ENCODE results near the gene HSPA4L.

Gene HSPA4L

DNA sequence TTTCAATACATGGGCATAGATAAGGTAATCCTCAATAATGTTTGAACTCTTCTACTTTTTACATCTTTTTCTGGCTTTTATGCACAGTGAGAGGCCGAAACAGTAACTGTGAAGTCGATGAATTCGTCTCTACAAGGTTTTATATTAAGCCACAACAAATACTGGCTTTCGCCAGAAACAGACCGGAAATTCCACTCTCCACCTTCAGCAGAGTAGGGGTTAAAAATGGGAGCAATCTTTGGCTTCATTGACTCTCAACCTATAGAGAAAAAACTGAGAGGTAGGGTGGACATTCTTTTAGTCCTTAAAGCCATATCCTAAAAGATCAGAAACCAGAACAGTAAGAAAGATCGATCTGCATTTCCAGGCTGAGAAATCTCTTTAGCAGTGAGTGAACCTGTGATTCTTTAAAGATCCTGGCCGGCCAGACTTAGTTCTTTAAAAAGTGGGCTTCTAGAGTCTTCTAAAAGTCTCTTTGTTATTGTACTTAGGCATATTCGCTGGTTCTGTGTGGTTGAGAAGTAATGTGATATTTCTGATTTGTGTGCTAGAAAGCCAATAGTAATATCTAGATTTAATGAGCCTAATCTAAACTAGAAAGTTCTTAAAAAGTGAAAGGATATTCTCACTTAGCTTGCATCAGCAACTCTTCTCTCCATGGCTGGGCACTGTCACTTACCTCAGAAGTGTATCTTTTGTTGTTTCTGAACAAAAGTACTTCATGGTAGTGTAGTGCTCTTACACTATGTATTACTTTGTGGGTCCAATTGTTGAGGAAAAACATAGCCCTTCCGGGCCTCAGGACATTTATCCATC lies 2.0 kb downstream of the HSPA4L start:
- no peak overlapping the region for H2AFZ ChIP-seq (ENCODE audit: low read length, unreplicated experiment)

DNA sequence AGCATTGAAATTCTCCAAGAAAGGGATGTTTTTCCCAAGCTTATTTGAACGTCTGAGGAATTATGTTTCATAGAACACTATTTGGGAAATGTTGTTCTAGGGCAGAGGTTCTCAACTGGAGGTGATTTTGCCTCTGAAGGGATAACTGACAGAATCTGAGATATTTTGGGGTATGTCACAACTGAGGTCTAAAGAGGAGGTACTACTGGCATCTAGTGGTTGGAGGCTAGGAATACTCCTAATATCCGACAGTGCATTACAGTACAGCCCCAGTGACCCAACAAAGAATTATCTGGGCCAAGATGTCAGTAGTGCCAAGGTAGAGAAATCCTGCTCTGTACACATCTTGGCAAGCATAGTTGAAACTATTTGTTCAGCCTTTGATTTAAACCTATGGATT lies 6.4 kb downstream of the HSPA4L start:
- Histone ChIP-seq H3K36me3 (ENCODE audit: insufficient read depth, low read length) (no peaks in the 10 kb centered on the region), H3K27ac (ENCODE audit: low read depth, low read length) (no peak overlapping the region), H3K79me2 (ENCODE audit: control insufficient read depth, insufficient read depth, low read length, unreplicated experiment) (no peaks in the 10 kb centered on the region), H3K4me3 (ENCODE audit: low read depth, low read length) (no peak overlapping the region), H3K27me3 (ENCODE audit: insufficient read depth, low read length) (no peaks in the 10 kb centered on the region), H3K4me1 (ENCODE audit: control insufficient read depth, insufficient read depth, low read length, unreplicated experiment) (peaks cover 6% of the 10 kb centered on the region), H2AFZ (ENCODE audit: low read length, unreplicated experiment) (no peak overlapping the region)

More for the DNA sequence above, 2.0 kb downstream of the HSPA4L start:
- Histone ChIP-seq H3K4me1 (ENCODE audit: control insufficient read depth, insufficient read depth, low read length, unreplicated experiment) (peaks cover 8% of the 10 kb centered on the region), H3K36me3 (ENCODE audit: insufficient read depth, low read length) (no peaks in the 10 kb centered on the region), H3K27ac (ENCODE audit: low read depth, low read length) (no peak overlapping the region), H3K4me3 (ENCODE audit: low read depth, low read length) (peak overlapping the region; percentile 96), H3K27me3 (ENCODE audit: insufficient read depth, low read length) (no peaks in the 10 kb centered on the region), H3K79me2 (ENCODE audit: control insufficient read depth, insufficient read depth, low read length, unreplicated experiment) (no peaks in the 10 kb centered on the region)

DNA sequence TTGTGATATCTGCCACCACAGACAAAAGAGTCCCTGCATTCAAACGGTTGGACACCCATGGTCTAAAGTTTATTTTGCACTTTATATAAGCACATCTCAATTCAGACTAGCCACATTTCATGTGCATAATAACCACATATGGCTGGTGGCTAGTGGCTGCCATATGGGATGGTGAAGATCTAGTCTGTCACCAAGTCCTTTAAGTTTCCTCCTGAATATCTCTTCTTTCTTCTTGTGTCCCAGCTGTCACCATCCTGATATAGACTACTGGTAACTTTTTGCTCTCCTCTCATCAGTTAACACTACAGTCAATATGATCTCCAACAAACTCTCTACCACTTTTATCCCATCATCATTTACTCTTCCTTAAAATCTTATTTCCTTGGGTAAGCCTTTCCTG lies 9.3 kb downstream of the HSPA4L start:
- H3K36me3 ChIP-seq (ENCODE audit: insufficient read depth, low read length) = 0 out of 2 replicates have a peak, but pooled peaks cover 2% of the 10 kb centered on the region
- no peak overlapping the region for H3K27ac ChIP-seq (ENCODE audit: low read depth, low read length)
- H3K79me2 ChIP-seq (ENCODE audit: control insufficient read depth, insufficient read depth, low read length, unreplicated experiment) = no peaks in the 10 kb centered on the region
- H3K27me3 ChIP-seq (ENCODE audit: insufficient read depth, low read length) = no peaks in the 10 kb centered on the region
- no peak overlapping the region for H3K4me3 ChIP-seq (ENCODE audit: low read depth, low read length)
- no peak overlapping the region for H2AFZ ChIP-seq (ENCODE audit: low read length, unreplicated experiment)
- no peaks in the 10 kb centered on the region for H3K4me1 ChIP-seq (ENCODE audit: control insufficient read depth, insufficient read depth, low read length, unreplicated experiment)

- H3K4me1 ChIP-seq (ENCODE audit: control insufficient read depth, insufficient read depth, low read length, unreplicated experiment) = no peaks in the 10 kb centered on the region
- no peaks in the 10 kb centered on the region for H3K79me2 ChIP-seq (ENCODE audit: control insufficient read depth, insufficient read depth, low read length, unreplicated experiment)
- H2AFZ ChIP-seq (ENCODE audit: low read length, unreplicated experiment) = no peak overlapping the region
- no peak overlapping the region for H3K4me3 ChIP-seq (ENCODE audit: low read depth, low read length)
- H3K36me3 ChIP-seq (ENCODE audit: insufficient read depth, low read length) = 0 out of 2 replicates have a peak, but pooled peaks cover 3% of the 10 kb centered on the region
- no peaks in the 10 kb centered on the region for H3K27me3 ChIP-seq (ENCODE audit: insufficient read depth, low read length)
- H3K27ac ChIP-seq (ENCODE audit: low read depth, low read length) = no peak overlapping the region
These were observed 11.4 kb downstream of the HSPA4L start for GRCh38 chr4:127793528-127793927.

DNA sequence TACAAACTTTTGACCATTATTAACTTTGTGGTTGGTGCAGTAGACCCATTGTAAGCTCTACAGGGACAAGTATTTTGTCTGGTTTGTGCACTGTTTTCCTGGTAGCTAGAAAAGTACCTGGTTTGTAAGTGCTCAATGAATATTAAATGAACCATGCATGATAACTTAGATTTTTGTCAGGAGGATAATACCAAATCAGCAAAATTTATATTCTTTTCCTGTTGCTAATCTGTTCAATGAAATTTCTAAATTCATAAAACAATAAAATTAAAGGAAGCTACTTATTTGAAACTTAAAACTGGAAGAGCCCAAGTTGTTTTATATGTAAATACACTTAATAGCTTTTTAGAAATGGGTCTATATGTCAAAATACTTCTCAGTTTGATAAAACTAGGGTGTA lies 17.6 kb downstream of the HSPA4L start:
- Histone ChIP-seq H3K27ac (ENCODE audit: low read depth, low read length) (no peak overlapping the region), H3K79me2 (ENCODE audit: control insufficient read depth, insufficient read depth, low read length, unreplicated experiment) (no peaks in the 10 kb centered on the region), H3K27me3 (ENCODE audit: insufficient read depth, low read length) (no peaks in the 10 kb centered on the region), H3K4me3 (ENCODE audit: low read depth, low read length) (no peak overlapping the region), H3K4me1 (ENCODE audit: control insufficient read depth, insufficient read depth, low read length, unreplicated experiment) (no peaks in the 10 kb centered on the region), H2AFZ (ENCODE audit: low read length, unreplicated experiment) (no peak overlapping the region), H3K36me3 (ENCODE audit: insufficient read depth, low read length) (0 out of 2 replicates have a peak, but pooled peaks cover 3% of the 10 kb centered on the region)

GRCh38 chr4:127809173-127809800 lies 27.2 kb downstream of the HSPA4L start:
- no peaks in the 10 kb centered on the region for H3K27me3 ChIP-seq (ENCODE audit: insufficient read depth, low read length)
- no peaks in the 10 kb centered on the region; the same call in 1 of the 2 replicates for H3K36me3 ChIP-seq (ENCODE audit: insufficient read depth, low read length)
- H3K27ac ChIP-seq (ENCODE audit: low read depth, low read length) = no peak overlapping the region
- no peaks in the 10 kb centered on the region for H3K4me1 ChIP-seq (ENCODE audit: control insufficient read depth, insufficient read depth, low read length, unreplicated experiment)
- no peaks in the 10 kb centered on the region for H3K79me2 ChIP-seq (ENCODE audit: control insufficient read depth, insufficient read depth, low read length, unreplicated experiment)
- H2AFZ ChIP-seq (ENCODE audit: low read length, unreplicated experiment) = no peak overlapping the region
- H3K4me3 ChIP-seq (ENCODE audit: low read depth, low read length) = no peak overlapping the region

GRCh38 chr4:127810551-127810950 lies 28.4 kb downstream of the HSPA4L start:
- Histone ChIP-seq H3K27me3 (ENCODE audit: insufficient read depth, low read length) (no peaks in the 10 kb centered on the region), H3K79me2 (ENCODE audit: control insufficient read depth, insufficient read depth, low read length, unreplicated experiment) (no peaks in the 10 kb centered on the region), H3K27ac (ENCODE audit: low read depth, low read length) (no peak overlapping the region), H2AFZ (ENCODE audit: low read length, unreplicated experiment) (no peak overlapping the region), H3K36me3 (ENCODE audit: insufficient read depth, low read length) (no peaks in the 10 kb centered on the region; the same call in 1 of the 2 replicates), H3K4me1 (ENCODE audit: control insufficient read depth, insufficient read depth, low read length, unreplicated experiment) (no peaks in the 10 kb centered on the region), H3K4me3 (ENCODE audit: low read depth, low read length) (no peak overlapping the region)

DNA sequence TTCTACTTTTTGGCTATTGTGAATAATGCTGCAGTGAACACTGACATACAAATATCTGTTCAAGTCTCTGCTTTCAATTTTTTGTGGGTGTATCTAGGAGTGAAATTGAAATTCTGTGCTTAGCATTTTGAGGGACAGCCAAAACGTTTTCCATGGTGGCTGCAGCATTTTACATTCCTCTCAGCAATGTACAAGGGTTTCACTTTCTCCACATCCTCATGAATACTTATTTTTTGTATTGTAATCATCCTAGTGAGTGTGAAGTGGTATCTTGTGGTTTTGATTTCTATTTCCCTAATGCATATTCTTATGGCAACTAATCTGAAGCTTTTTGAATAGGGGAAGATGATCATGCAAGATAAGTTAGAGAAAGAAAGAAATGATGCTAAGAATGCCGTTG lies 40.3 kb downstream of the HSPA4L start:
- H3K79me2 ChIP-seq (ENCODE audit: control insufficient read depth, insufficient read depth, low read length, unreplicated experiment) = no peaks in the 10 kb centered on the region
- H3K27ac ChIP-seq (ENCODE audit: low read depth, low read length) = no peak overlapping the region
- 0 out of 2 replicates have a peak, but pooled peaks cover 3% of the 10 kb centered on the region for H3K36me3 ChIP-seq (ENCODE audit: insufficient read depth, low read length)
- H3K27me3 ChIP-seq (ENCODE audit: insufficient read depth, low read length) = no peaks in the 10 kb centered on the region
- H3K4me3 ChIP-seq (ENCODE audit: low read depth, low read length) = no peak overlapping the region
- H2AFZ ChIP-seq (ENCODE audit: low read length, unreplicated experiment) = no peak overlapping the region
- no peaks in the 10 kb centered on the region for H3K4me1 ChIP-seq (ENCODE audit: control insufficient read depth, insufficient read depth, low read length, unreplicated experiment)

GRCh38 chr4:127828121-127828520 lies 46.0 kb downstream of the HSPA4L start:
- H3K79me2 ChIP-seq (ENCODE audit: control insufficient read depth, insufficient read depth, low read length, unreplicated experiment) = no peaks in the 10 kb centered on the region
- H3K4me1 ChIP-seq (ENCODE audit: control insufficient read depth, insufficient read depth, low read length, unreplicated experiment) = no peaks in the 10 kb centered on the region
- H3K36me3 ChIP-seq (ENCODE audit: insufficient read depth, low read length) = 0 out of 2 replicates have a peak, but pooled peaks cover 3% of the 10 kb centered on the region
- no peak overlapping the region for H2AFZ ChIP-seq (ENCODE audit: low read length, unreplicated experiment)
- H3K4me3 ChIP-seq (ENCODE audit: low read depth, low read length) = no peak overlapping the region
- H3K27ac ChIP-seq (ENCODE audit: low read depth, low read length) = no peak overlapping the region
- no peaks in the 10 kb centered on the region for H3K27me3 ChIP-seq (ENCODE audit: insufficient read depth, low read length)

- 0 out of 2 replicates have a peak, but pooled peaks cover 2% of the 10 kb centered on the region for H3K36me3 ChIP-seq (ENCODE audit: insufficient read depth, low read length)
- no peaks in the 10 kb centered on the region for H3K27me3 ChIP-seq (ENCODE audit: insufficient read depth, low read length)
- H3K79me2 ChIP-seq (ENCODE audit: control insufficient read depth, insufficient read depth, low read length, unreplicated experiment) = no peaks in the 10 kb centered on the region
- no peak overlapping the region for H3K4me3 ChIP-seq (ENCODE audit: low read depth, low read length)
- H3K27ac ChIP-seq (ENCODE audit: low read depth, low read length) = no peak overlapping the region
- H2AFZ ChIP-seq (ENCODE audit: low read length, unreplicated experiment) = no peak overlapping the region
- H3K4me1 ChIP-seq (ENCODE audit: control insufficient read depth, insufficient read depth, low read length, unreplicated experiment) = no peaks in the 10 kb centered on the region
These were observed 46.9 kb downstream of the HSPA4L start for GRCh38 chr4:127829014-127829413.

- no peaks in the 10 kb centered on the region for H3K27me3 ChIP-seq (ENCODE audit: insufficient read depth, low read length)
These were observed 50.5 kb downstream of the HSPA4L start for GRCh38 chr4:127832585-127832984.

More at GRCh38 chr4:127832585-127832984, 50.5 kb downstream of the HSPA4L start:
- Histone ChIP-seq H3K4me1 (ENCODE audit: control insufficient read depth, insufficient read depth, low read length, unreplicated experiment) (no peaks in the 10 kb centered on the region), H2AFZ (ENCODE audit: low read length, unreplicated experiment) (no peak overlapping the region), H3K4me3 (ENCODE audit: low read depth, low read length) (no peak overlapping the region), H3K27ac (ENCODE audit: low read depth, low read length) (no peak overlapping the region), H3K36me3 (ENCODE audit: insufficient read depth, low read length) (no peaks in the 10 kb centered on the region), H3K79me2 (ENCODE audit: control insufficient read depth, insufficient read depth, low read length, unreplicated experiment) (no peaks in the 10 kb centered on the region)
